Right lobe of liver (tissue), 4 donors: ENCODE measurements around the gene SLC30A2.

Experiments
- POLR2A ChIP-seq: fragments of 450-650 bp; IDR thresholded peaks from one replicate; pipeline ENCODE4 v1.6.1; 2017; ENCODE audit warnings: antibody characterized with exemption, mild to moderate bottlenecking
- TF ChIP-seq, protein P1 (sequence below), 4 donors: fragments of 200-600 bp in 3 of 4; fragments of 450-650 bp in 1 of 4; IDR thresholded peaks; one replicate each; pipeline versions ENCODE4 v1.5.1 to v1.8.0; 2016 to 2022; ENCODE audit warnings: antibody characterized with exemption in 4 of 4, mild to moderate bottlenecking in 2 of 4
- donor health status: DM: no; HTN: no; CAD: no.
- donor health status: DM: no; HTN: no; CAD: no.
- donor health status: DM: no; HTN: yes; CAD: no.

DNA sequence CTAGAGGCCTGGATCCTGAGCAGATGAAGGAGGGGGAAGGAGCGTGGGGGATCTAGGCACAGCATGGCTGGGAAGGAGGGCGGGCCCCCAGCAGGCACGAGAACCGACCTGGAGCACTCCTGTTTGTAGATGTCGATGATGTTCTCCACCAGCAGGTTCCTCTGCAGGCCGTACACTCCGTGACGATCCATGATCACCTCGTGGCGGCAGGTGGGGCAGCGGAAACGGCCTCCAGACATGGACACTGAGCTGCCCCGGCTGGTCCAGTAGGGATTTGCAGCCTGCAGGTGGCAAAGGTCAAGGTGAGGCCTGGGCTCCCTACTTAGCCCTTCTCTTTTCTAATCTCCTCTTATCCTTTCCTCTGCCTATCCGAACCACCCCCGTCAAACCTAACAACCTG is 20.2 kb upstream of the SLC30A2 start:
- TF ChIP-seq, protein P1, sequence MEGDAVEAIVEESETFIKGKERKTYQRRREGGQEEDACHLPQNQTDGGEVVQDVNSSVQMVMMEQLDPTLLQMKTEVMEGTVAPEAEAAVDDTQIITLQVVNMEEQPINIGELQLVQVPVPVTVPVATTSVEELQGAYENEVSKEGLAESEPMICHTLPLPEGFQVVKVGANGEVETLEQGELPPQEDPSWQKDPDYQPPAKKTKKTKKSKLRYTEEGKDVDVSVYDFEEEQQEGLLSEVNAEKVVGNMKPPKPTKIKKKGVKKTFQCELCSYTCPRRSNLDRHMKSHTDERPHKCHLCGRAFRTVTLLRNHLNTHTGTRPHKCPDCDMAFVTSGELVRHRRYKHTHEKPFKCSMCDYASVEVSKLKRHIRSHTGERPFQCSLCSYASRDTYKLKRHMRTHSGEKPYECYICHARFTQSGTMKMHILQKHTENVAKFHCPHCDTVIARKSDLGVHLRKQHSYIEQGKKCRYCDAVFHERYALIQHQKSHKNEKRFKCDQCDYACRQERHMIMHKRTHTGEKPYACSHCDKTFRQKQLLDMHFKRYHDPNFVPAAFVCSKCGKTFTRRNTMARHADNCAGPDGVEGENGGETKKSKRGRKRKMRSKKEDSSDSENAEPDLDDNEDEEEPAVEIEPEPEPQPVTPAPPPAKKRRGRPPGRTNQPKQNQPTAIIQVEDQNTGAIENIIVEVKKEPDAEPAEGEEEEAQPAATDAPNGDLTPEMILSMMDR (IDR thresholded peaks at IDR 0.05): no peak
- no peak for TF ChIP-seq POLR2A
